Measurements from ENCODE around the gene RBM47. TPM values are rescaled to one million over a fixed set of nuclear protein-coding genes. Genes with fewer than 3 reads are reported as not detected.
A peak's percentile ranks its signal among the peaks of the same experiment; 100 is the strongest.

Gene RBM47
- total RNA-seq, 1 experiment from 2014 or later, result 78.0 TPM

GRCh38 chr4:40462326-40462725, 167.3 kb downstream of the RBM47 start:
- intact Hi-C loops (cut with micrococcal nuclease; ENCODE audit: unreplicated experiment), result no loop called here
- CTCF ChIA-PET, result no interaction called here
- Histone ChIP-seq H3K36me3 (ENCODE audit: low read depth) (peaks cover 16% of the 10 kb centered on the region; the same call in 1 of the 2 replicates), H4K20me1 (ENCODE audit: insufficient read depth) (no peaks in the 10 kb centered on the region; the same call in none of the 2 replicates), H3K4me3 (no peak overlapping the region), H3K4me1 (replicated peaks; ENCODE audit: insufficient read depth) (peaks cover 37% of the 10 kb centered on the region), H3K4me2 (no peak overlapping the region), H3K27ac (no peak overlapping the region), H3K9me3 (ENCODE audit: insufficient read depth, low read depth) (no peaks in the 10 kb centered on the region), H3K79me2 (ENCODE audit: low read depth) (peaks cover 48% of the 10 kb centered on the region), H2AFZ (no peak overlapping the region), H3K27me3 (ENCODE audit: insufficient read depth, low read depth) (no peaks in the 10 kb centered on the region), H3F3A (ENCODE audit: insufficient read depth, low read depth) (peaks cover 19% of the 10 kb centered on the region), H3K9me2 (ENCODE audit: insufficient read depth) (no peaks in the 10 kb centered on the region)
- TF ChIP-seq CTCF (conservative IDR thresholded peaks at IDR 0.05), result no peak
- no peak for TF ChIP-seq EZH2 (IDR thresholded peaks at IDR 0.05; ENCODE audit: low read depth)
- POLR2A ChIA-PET (ENCODE audit: unreplicated experiment), result no interaction called here
- no TSS peak for BruUV-seq (replicated peaks)
- DNase-seq, result no peak

DNA sequence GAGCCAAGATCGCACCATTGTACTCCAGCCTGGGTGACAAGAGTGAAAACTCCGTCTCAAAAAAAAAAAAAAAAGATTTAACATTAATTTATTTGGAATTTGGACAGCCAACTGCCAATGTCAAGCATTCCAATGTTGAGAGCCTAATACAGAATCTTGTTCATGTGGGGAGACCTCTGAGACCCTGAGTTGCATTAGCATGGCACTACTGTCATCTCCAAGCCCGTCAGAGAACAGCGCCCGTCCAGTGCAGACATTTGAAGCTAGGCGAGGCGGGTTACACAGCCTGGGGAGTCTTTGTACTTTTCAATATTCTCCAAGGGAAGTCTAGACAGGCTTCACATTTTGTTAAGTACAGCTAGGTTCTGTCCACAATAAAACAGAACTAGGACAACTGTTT, 167.8 kb downstream of the RBM47 start:
- H3K27me3 ChIP-seq (ENCODE audit: insufficient read depth, low read depth), result no peaks in the 10 kb centered on the region
- peaks cover 19% of the 10 kb centered on the region for H3F3A ChIP-seq (ENCODE audit: insufficient read depth, low read depth)
- no peak for DNase-seq
- BruUV-seq (replicated peaks), result no TSS peak
- peaks cover 51% of the 10 kb centered on the region for H3K79me2 ChIP-seq (ENCODE audit: low read depth)
- H3K4me2 ChIP-seq, result no peak overlapping the region
- no peaks in the 10 kb centered on the region for H3K9me2 ChIP-seq (ENCODE audit: insufficient read depth)
- TF ChIP-seq EZH2 (IDR thresholded peaks at IDR 0.05; ENCODE audit: low read depth) (no peak), CTCF (conservative IDR thresholded peaks at IDR 0.05) (no peak)
- no peak overlapping the region for H3K27ac ChIP-seq
- no peaks in the 10 kb centered on the region for H3K9me3 ChIP-seq (ENCODE audit: insufficient read depth, low read depth)
- no peak overlapping the region for H3K4me3 ChIP-seq
- intact Hi-C loops (cut with micrococcal nuclease; ENCODE audit: unreplicated experiment), result no loop called here
- H2AFZ ChIP-seq, result no peak overlapping the region
- ChIA-PET POLR2A (ENCODE audit: unreplicated experiment) (no interaction called here), CTCF (no interaction called here)
- peaks cover 14% of the 10 kb centered on the region; the same call in 1 of the 2 replicates for H3K36me3 ChIP-seq (ENCODE audit: low read depth)
- H3K4me1 ChIP-seq (replicated peaks; ENCODE audit: insufficient read depth), result peaks cover 42% of the 10 kb centered on the region
- no peaks in the 10 kb centered on the region; the same call in none of the 2 replicates for H4K20me1 ChIP-seq (ENCODE audit: insufficient read depth)

DNA sequence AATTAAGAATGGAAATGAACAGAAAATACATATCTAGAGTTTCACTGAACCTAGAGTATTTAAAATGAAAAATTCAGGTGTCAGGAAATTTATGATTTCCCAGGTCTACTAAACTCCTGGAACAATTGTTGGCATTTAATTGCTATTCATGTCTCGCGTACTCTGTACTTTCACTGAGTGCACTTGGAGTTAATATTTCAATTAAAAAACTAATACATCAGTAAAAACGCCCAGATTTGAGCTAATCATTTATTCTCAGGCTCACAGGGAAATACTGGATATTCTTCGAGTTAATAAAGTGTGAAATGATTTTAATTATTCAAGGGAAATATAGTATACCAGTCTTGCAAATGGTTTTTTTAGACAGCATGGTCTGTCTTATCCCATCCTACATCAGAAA, 168.6 kb downstream of the RBM47 start:
- Histone ChIP-seq H3K4me1 (replicated peaks; ENCODE audit: insufficient read depth) (peaks cover 50% of the 10 kb centered on the region), H3K79me2 (ENCODE audit: low read depth) (peaks cover 55% of the 10 kb centered on the region), H3K27ac (0 out of 2 replicates have a peak overlapping the region, but pooled peaks have one; percentile 11), H3K27me3 (ENCODE audit: insufficient read depth, low read depth) (no peaks in the 10 kb centered on the region), H3K4me2 (no peak overlapping the region), H3K9me3 (ENCODE audit: insufficient read depth, low read depth) (no peaks in the 10 kb centered on the region), H2AFZ (no peak overlapping the region), H4K20me1 (ENCODE audit: insufficient read depth) (no peaks in the 10 kb centered on the region; the same call in none of the 2 replicates), H3K9me2 (ENCODE audit: insufficient read depth) (no peaks in the 10 kb centered on the region), H3K36me3 (ENCODE audit: low read depth) (peaks cover 8% of the 10 kb centered on the region; the same call in 1 of the 2 replicates), H3K4me3 (no peak overlapping the region), H3F3A (ENCODE audit: insufficient read depth, low read depth) (peaks cover 19% of the 10 kb centered on the region)
- ChIA-PET POLR2A (ENCODE audit: unreplicated experiment) (interaction anchor here (0.7 kb wide), 1 partner anchor 212 kb away, joined by 3 read pairs; no protein-coding TSS in a partner anchor), CTCF (no interaction called here)
- no peak for TF ChIP-seq EZH2 (IDR thresholded peaks at IDR 0.05; ENCODE audit: low read depth)
- TF ChIP-seq CTCF (conservative IDR thresholded peaks at IDR 0.05), result no peak
- no peak for DNase-seq
- no TSS peak for BruUV-seq (replicated peaks)
- intact Hi-C loops (cut with micrococcal nuclease; ENCODE audit: unreplicated experiment), result no loop called here
